ENCODE results near the gene KLF2. TPM values are rescaled to one million over a fixed set of nuclear protein-coding genes. Genes with fewer than 3 reads are reported as not detected.
A peak's percentile ranks its signal among the peaks of the same experiment; 100 is the strongest.

KLF2 gene
- total RNA-seq, 4 donors from 2014 or later = 27.0 to 41.1 (median 36.9) TPM

DNA sequence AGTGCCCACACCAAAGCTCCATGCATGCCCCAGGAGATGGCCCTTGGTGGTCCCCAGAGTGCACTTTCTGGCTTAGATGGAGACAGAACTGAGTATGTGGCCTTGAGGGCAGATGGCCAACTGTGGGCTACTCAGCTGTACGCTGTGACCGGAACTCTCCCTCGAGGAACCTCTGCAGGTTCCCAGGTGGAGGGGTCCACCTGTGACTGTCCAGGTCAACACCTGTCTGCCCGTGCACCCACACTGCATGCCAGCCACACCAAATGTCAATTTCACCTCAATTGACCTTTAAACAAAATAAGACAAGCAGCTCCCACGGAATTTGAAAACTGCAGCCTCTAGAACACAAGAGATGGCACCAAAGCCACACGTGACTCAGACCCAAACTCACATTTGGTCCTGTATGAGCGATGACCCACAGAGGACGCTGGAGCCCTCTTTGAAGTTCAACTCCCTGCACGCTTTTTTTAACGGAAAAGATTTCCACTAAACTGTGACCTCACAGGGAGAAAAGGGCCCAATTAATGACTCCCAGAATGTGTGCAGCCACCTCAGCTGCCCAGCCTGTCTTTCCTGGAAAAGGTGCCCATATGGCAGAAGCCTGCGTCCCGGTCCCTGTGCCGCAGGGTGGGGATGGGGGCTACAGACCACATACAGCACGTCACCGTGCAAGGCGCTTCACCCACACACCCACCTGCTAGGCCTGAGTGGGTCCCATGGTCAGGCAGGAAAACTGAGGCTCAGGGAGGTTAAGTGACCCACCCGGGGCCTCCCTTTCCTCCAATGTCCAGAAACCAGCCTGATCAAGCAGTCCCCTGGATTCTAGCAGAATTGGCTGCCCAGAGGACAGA is 47.7 kb downstream of the KLF2 start:
- H3K4me1 ChIP-seq = peaks cover 31% of the 10 kb centered on the region
- DNase-seq (ENCODE audit: low spot score in 2 of 2) = no peak
- WGBS = 83% methylated on average over 17 of the region's 17 CpGs

DNA sequence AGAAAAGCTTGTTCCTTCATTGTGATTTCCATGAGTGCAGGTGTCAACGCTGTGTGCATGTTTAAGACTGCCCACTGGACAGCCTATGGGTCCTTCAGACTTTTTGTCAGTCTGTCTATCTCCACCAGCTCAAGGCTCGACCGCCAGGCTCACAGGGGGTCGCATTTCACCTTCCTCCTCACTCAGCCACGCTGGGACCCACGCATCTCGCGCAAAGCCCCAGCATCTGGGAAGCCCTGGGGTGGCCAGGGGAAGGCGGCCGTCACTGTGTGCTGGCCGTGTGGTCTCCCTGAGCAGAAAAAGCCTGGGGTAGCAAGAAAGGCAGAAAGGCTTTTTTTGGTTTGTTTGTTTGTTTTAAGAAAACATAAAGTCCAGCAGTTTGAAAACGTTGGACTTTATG is 48.5 kb downstream of the KLF2 start:
- DNase-seq (ENCODE audit: low spot score in 2 of 2) = no peak
- Histone ChIP-seq H3K4me3 (no peak overlapping the region), H3K27ac (peak overlapping the region; percentile 12), H3K27me3 (no peaks in the 10 kb centered on the region), H3K4me1 (peaks cover 31% of the 10 kb centered on the region), H3K9me3 (no peaks in the 10 kb centered on the region), H3K36me3 (peaks cover 40% of the 10 kb centered on the region)
- 86% methylated on average over 12 of the region's 12 CpGs for WGBS
- TF ChIP-seq, protein P1, sequence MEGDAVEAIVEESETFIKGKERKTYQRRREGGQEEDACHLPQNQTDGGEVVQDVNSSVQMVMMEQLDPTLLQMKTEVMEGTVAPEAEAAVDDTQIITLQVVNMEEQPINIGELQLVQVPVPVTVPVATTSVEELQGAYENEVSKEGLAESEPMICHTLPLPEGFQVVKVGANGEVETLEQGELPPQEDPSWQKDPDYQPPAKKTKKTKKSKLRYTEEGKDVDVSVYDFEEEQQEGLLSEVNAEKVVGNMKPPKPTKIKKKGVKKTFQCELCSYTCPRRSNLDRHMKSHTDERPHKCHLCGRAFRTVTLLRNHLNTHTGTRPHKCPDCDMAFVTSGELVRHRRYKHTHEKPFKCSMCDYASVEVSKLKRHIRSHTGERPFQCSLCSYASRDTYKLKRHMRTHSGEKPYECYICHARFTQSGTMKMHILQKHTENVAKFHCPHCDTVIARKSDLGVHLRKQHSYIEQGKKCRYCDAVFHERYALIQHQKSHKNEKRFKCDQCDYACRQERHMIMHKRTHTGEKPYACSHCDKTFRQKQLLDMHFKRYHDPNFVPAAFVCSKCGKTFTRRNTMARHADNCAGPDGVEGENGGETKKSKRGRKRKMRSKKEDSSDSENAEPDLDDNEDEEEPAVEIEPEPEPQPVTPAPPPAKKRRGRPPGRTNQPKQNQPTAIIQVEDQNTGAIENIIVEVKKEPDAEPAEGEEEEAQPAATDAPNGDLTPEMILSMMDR (IDR thresholded peaks at IDR 0.05) = no peak

More for the DNA sequence above, 47.7 kb downstream of the KLF2 start:
- no peaks in the 10 kb centered on the region for H3K27me3 ChIP-seq
- no peak overlapping the region for H3K4me3 ChIP-seq
- no peaks in the 10 kb centered on the region for H3K9me3 ChIP-seq
- no peak overlapping the region for H3K27ac ChIP-seq
- H3K36me3 ChIP-seq = peaks cover 34% of the 10 kb centered on the region
- TF ChIP-seq POLR2AphosphoS5 (IDR thresholded peaks at IDR 0.05) (no peak), POLR2A (IDR thresholded peaks at IDR 0.05) (no peak), EP300 (IDR thresholded peaks at IDR 0.05) (no peak)
- TF ChIP-seq, protein P1 (IDR thresholded peaks at IDR 0.05) = no peak

DNA sequence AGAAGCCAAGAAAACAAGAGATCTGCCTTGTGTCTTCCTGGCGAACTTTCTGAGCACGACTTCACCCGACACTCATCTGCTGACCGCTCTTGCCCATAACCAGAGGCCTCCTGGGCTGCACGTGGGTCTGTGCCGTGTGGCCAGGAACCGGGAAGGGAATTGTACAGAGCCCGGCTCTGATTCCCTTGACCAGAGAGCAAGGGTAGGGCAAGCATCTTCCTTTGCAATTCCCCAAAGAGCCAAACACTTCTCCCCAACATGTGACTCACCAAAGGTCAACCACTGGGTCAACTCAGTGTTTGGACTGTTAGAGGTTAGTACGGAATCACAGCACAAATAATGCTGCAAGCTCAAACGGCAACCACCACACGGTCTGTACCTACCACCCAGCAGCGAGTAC is 48.9 kb downstream of the KLF2 start:
- H3K4me1 ChIP-seq = peaks cover 31% of the 10 kb centered on the region
- H3K36me3 ChIP-seq = peaks cover 45% of the 10 kb centered on the region
- DNase-seq (ENCODE audit: low spot score in 2 of 2) = no peak
- peak overlapping the region; percentile 12 for H3K27ac ChIP-seq
- whole genome bisulfite sequencing = 66% methylated on average over 11 of the region's 12 CpGs
- no peaks in the 10 kb centered on the region for H3K9me3 ChIP-seq
- no peaks in the 10 kb centered on the region for H3K27me3 ChIP-seq
- TF ChIP-seq EP300 (IDR thresholded peaks at IDR 0.05) (no peak), POLR2A (IDR thresholded peaks at IDR 0.05) (no peak), POLR2AphosphoS5 (IDR thresholded peaks at IDR 0.05) (no peak)
- TF ChIP-seq, protein P1 (IDR thresholded peaks at IDR 0.05) = no peak
- no peak overlapping the region for H3K4me3 ChIP-seq

DNA sequence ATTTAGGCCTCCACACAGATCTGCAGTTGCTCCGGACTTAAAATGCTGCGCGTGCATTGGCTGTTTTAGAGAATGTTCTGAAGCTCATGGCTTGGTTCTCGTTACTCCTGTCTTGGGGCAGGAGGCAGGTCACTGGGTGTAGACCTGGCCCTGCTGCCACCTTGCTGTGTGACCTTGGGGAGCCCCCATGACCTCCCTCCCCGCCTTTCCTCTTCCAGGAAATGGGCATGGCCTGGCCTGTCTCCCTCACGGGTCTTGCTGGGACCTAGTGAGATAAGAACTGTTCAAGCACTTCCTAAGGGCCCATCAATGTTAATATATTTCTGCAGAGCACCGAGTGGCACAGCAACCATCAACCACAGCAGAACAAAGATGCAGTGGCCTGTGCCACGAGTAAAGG is 49.4 kb downstream of the KLF2 start:
- Histone ChIP-seq H3K27ac (no peak overlapping the region), H3K27me3 (no peaks in the 10 kb centered on the region), H3K36me3 (peaks cover 45% of the 10 kb centered on the region), H3K4me1 (peaks cover 31% of the 10 kb centered on the region), H3K9me3 (no peaks in the 10 kb centered on the region), H3K4me3 (no peak overlapping the region)
- TF ChIP-seq, protein P1 (IDR thresholded peaks at IDR 0.05) = no peak
- TF ChIP-seq EP300 (IDR thresholded peaks at IDR 0.05) = no peak
- no peak for TF ChIP-seq POLR2AphosphoS5 (IDR thresholded peaks at IDR 0.05)
- TF ChIP-seq POLR2A (IDR thresholded peaks at IDR 0.05) = no peak
- DNase-seq (ENCODE audit: low spot score in 2 of 2) = no peak
- WGBS = 60% methylated on average over 3 of the region's 8 CpGs

DNA sequence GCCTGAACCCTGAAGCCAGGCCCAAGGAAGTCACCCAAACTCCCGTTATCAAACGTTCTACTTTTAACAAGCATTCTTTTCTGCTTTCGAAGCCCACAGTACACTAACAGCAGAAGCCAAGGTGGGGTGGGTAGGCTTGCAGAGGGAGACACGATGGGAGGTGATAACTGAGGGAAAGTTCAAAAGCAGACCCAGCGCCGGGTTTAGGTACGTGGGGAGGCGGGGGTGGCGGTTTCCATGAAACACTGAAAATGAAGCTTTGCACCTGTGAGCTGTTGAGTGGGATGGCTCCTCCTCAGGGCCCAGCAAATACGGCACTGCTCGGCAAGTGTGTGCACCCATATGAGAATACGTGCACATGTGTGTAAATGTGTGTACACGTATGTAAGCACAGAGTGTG is 49.8 kb downstream of the KLF2 start:
- 90% methylated on average over 13 of the region's 13 CpGs for WGBS
- TF ChIP-seq POLR2AphosphoS5 (IDR thresholded peaks at IDR 0.05) = no peak
- TF ChIP-seq EP300 (IDR thresholded peaks at IDR 0.05) = no peak
- TF ChIP-seq POLR2A (IDR thresholded peaks at IDR 0.05) = no peak
- TF ChIP-seq, protein P1 (IDR thresholded peaks at IDR 0.05) = no peak
- Histone ChIP-seq H3K4me1 (peaks cover 31% of the 10 kb centered on the region), H3K9me3 (no peaks in the 10 kb centered on the region), H3K27me3 (no peaks in the 10 kb centered on the region), H3K27ac (no peak overlapping the region), H3K4me3 (no peak overlapping the region), H3K36me3 (peaks cover 45% of the 10 kb centered on the region)
- no peak for DNase-seq (ENCODE audit: low spot score in 2 of 2)
